ENCODE results near the gene MAP3K5. TPM values are rescaled to one million over a fixed set of nuclear protein-coding genes. Genes with fewer than 3 reads are reported as not detected.

The MAP3K5 gene
- total and polyA plus RNA-seq, 2 of the 8 experiments (the other 6 are each of a cell fraction or from before 2014, with no cell fraction given): 0.63 to 2.6 TPM

DNA sequence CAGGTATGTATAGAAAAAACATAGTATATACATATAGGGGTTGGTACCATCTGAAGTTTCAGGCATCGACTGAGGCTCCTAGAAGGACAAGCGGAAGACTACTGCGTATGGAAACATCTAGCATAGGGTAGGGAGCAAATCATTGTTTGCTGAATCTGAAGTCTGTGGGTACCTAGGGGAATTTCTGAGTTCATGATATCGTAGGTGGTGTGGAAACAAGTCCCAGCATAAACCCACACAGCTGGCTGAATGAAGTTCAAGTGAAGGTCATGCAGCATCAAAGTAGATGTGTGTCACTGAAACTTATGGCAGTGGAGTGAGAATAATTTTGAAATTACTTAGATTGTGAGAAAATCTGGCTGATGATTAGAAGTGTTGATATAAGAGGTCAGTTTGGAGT lies 281.5 kb downstream of the MAP3K5 start:
- Histone ChIP-seq H3K4me1 (replicated peaks in 1 of 4; ENCODE audit: control insufficient read depth in 3 of 4, insufficient read depth in 4 of 4, low read length in 3 of 4) (peaks cover 0 to 13% (median 4%) of the 10 kb centered on the region in 4 experiments; a peak in 3 of 7 replicates), H3K56ac (replicated peaks; ENCODE audit: insufficient read length, low read depth, low read length) (no peak overlapping the region), H4K8ac (ENCODE audit: extremely low read depth, insufficient read depth, low read length) (no peak overlapping the region), H3K27me3 (replicated peaks in 1 of 4; ENCODE audit: control insufficient read depth in 3 of 4, extremely low read depth in 1 of 4, insufficient read depth in 3 of 4, low read length in 3 of 4) (no peaks in the 10 kb centered on the region), H3K9me3 (ENCODE audit: insufficient read depth in 2 of 2, low read depth in 1 of 2, low read length in 1 of 2) (no peaks in the 10 kb centered on the region), H2AFZ (ENCODE audit: low read length) (no peak overlapping the region), H3K18ac (ENCODE audit: extremely low read depth, low read length) (no peak overlapping the region), H3K4ac (replicated peaks; ENCODE audit: insufficient read length, low read depth, low read length) (no peak overlapping the region), H3K27ac (ENCODE audit: low read depth, low read length) (no peak overlapping the region), H3K79me1 (ENCODE audit: low read depth, low read length) (no peaks in the 10 kb centered on the region; the same call in 1 of the 2 replicates), H2AK5ac (ENCODE audit: low read depth, low read length) (no peak overlapping the region), H4K5ac (ENCODE audit: insufficient read length, low read depth, low read length) (no peak overlapping the region), H2BK120ac (replicated peaks; ENCODE audit: low read depth, low read length) (no peak overlapping the region), H4K20me1 (replicated peaks in 1 of 2; ENCODE audit: control insufficient read depth in 1 of 2, insufficient read depth in 2 of 2, low read length in 2 of 2) (peaks cover 0 to 1% of the 10 kb centered on the region in 2 experiments), H3K14ac (ENCODE audit: insufficient read length) (no peak overlapping the region), H3K36me3 (ENCODE audit: control insufficient read depth in 2 of 4, insufficient read depth in 4 of 4, low read length in 3 of 4) (no peaks in the 10 kb centered on the region; a peak in 1 of 8 replicates), H2BK20ac (ENCODE audit: low read length) (no peak overlapping the region), H2BK12ac (ENCODE audit: low read depth, low read length) (no peak overlapping the region), H3K4me2 (ENCODE audit: insufficient read depth in 1 of 2, low read depth in 2 of 2, low read length in 2 of 2) (no peak overlapping the region), H3K9ac (replicated peaks in 1 of 4; ENCODE audit: extremely low read depth in 1 of 4, low read depth in 3 of 4, low read length in 3 of 4) (no peak overlapping the region), H2BK15ac (ENCODE audit: low read length) (no peak overlapping the region), H3K4me3 (ENCODE audit: extremely low read depth in 1 of 4, insufficient read depth in 2 of 4, low read depth in 3 of 4, low read length in 4 of 4) (no peak overlapping the region), H3K23me2 (ENCODE audit: low read depth, low read length) (no peaks in the 10 kb centered on the region), H3K79me2 (ENCODE audit: control insufficient read depth in 1 of 2, insufficient read depth in 2 of 2, low read length in 2 of 2) (peaks cover 0 to 91% of the 10 kb centered on the region in 2 experiments; a peak in 3 of 4 replicates), H4K91ac (replicated peaks; ENCODE audit: insufficient read length, low read length) (no peak overlapping the region), H3K23ac (ENCODE audit: insufficient read length) (no peak overlapping the region), H2BK5ac (ENCODE audit: low read depth, low read length) (no peak overlapping the region)
- POLR2A ChIA-PET (ENCODE audit: partially characterized antibody): interaction anchor here (2.2 kb wide), 1 partner anchor 221 kb away, joined by 4 read pairs; the partner anchor contains the start of gene BCLAF1
- WGBS, 2 experiments (ENCODE audit: extremely low coverage in 1 of 2, insufficient coverage in 1 of 2, insufficient read length in 1 of 2, insufficient replicate concordance in 2 of 2, low coverage in 1 of 2, low lambda C conversion rate in 2 of 2, missing lambda C conversion rate in 1 of 2): 96% methylated on average over 4 of the region's 4 CpGs; no CpG with 5 or more reads in 1 of the 2 experiments
- DNase-seq (ENCODE audit: low read depth in 1 of 2, low spot score in 2 of 2) (peak in 1 of 2 experiments; percentile 1), FAIRE-seq (no peak)
- TF ChIP-seq RAD21 (IDR thresholded peaks at IDR 0.05 in 1 of 2, conservative IDR thresholded peaks at IDR 0.05 in 1 of 2; ENCODE audit: low read depth in 2 of 2, low read length in 2 of 2) (no peak), SP2 (IDR thresholded peaks at IDR 0.05; ENCODE audit: low read length) (no peak), NRF1 (IDR thresholded peaks at IDR 0.05; ENCODE audit: low read depth, low read length) (no peak), RBBP5 (IDR thresholded peaks at IDR 0.05; ENCODE audit: borderline replicate concordance, low read depth, low read length) (no peak), FOSL1 (IDR thresholded peaks at IDR 0.05; ENCODE audit: insufficient read depth, low read depth, low read length) (no peak), POU5F1 (IDR thresholded peaks at IDR 0.05; ENCODE audit: low read depth, low read length) (no peak)
- TF ChIP-seq, protein P1, sequence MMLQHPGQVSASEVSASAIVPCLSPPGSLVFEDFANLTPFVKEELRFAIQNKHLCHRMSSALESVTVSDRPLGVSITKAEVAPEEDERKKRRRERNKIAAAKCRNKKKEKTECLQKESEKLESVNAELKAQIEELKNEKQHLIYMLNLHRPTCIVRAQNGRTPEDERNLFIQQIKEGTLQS (IDR thresholded peaks at IDR 0.05; ENCODE audit: insufficient read depth, low read depth, low read length): no peak
- CTCF ChIA-PET (ENCODE audit: partially characterized antibody): interaction anchor here (1.5 kb wide), 1 partner anchor 15 kb away, joined by 6 read pairs; no protein-coding TSS in a partner anchor

Data from H1 (cell line).